MCF 10A (cell line): ENCODE data around the gene ERMP1. TPM values are rescaled to one million over a fixed set of nuclear protein-coding genes. Genes with fewer than 3 reads are reported as not detected.

Experiments used
- BruUV-seq: library from RNA; stranded (reverse); fragments of 400-500 nt; replicated peaks from 2 replicates; lab custom pipeline; 2021; lab: Mats Ljungman, UMichigan
- CTCF ChIA-PET: fragments of 300-600 bp; sonication (Branson Sonifier 250); formaldehyde crosslinking; extraction: SDS; loops from one replicate; lab custom pipeline; 2021; ENCODE audit warnings: antibody characterized with exemption, inconsistent platforms; lab: Yijun Ruan, JAX
- POLR2A ChIA-PET: fragments of 300-600, 350-650 bp; sonication (Branson Sonifier 250); formaldehyde crosslinking; extraction: SDS; loops from one replicate; lab custom pipeline; 2020; ENCODE audit warnings: antibody characterized with exemption, inconsistent platforms; lab: Yijun Ruan, JAX
- DNase-seq: peaks from one replicate; pipeline ENCODE4 v3.0.0-alpha.2; 2018; ENCODE audit not compliant: unreplicated experiment
- H3K27ac Mint-ChIP-seq: one replicate; pipeline ENCODE4 v1.8.0; 2022; ENCODE audit warnings: mild to moderate bottlenecking, low read depth, mixed read lengths; ENCODE audit not compliant: unreplicated experiment
- H3K27me3 Mint-ChIP-seq: one replicate; pipeline ENCODE4 v1.8.0; 2022; ENCODE audit warnings: mixed read lengths; ENCODE audit not compliant: insufficient read depth, unreplicated experiment
- H3K36me3 Mint-ChIP-seq: one replicate; pipeline ENCODE4 v1.8.0; 2022; ENCODE audit warnings: mild to moderate bottlenecking, moderate library complexity, mixed read lengths; ENCODE audit not compliant: insufficient read depth, unreplicated experiment
- H3K4me1 Mint-ChIP-seq: one replicate; pipeline ENCODE4 v1.8.0; 2022; ENCODE audit warnings: mixed read lengths; ENCODE audit not compliant: insufficient read depth, unreplicated experiment
- H3K4me3 Mint-ChIP-seq: one replicate; pipeline ENCODE4 v1.8.0; 2022; ENCODE audit warnings: mild to moderate bottlenecking, moderate library complexity, mixed read lengths; ENCODE audit not compliant: unreplicated experiment
- H3K9me3 Mint-ChIP-seq: one replicate; pipeline ENCODE4 v1.8.0; 2022; ENCODE audit warnings: mixed read lengths; ENCODE audit not compliant: unreplicated experiment
- intact Hi-C: fragments of 100-400 bp; cut with micrococcal nuclease; formaldehyde crosslinking; loops from 2 replicates; pipeline ENCODE4 v1.14.1; 2022
- total RNA-seq: library from RNA; stranded (reverse); gene quantifications from 2 replicates; pipeline ENCODE4 v1.2.3, GENCODE V29; 2022
- TF ChIP-seq, protein P1 (sequence below): fragments of 200-600 bp; IDR thresholded peaks from one replicate; pipeline ENCODE4 v1.8.0; 2022; ENCODE audit warnings: antibody characterized with exemption, mild to moderate bottlenecking; ENCODE audit not compliant: unreplicated experiment

ERMP1 gene
- total RNA-seq, 1 experiment from 2014 or later, result 17.2 TPM

DNA sequence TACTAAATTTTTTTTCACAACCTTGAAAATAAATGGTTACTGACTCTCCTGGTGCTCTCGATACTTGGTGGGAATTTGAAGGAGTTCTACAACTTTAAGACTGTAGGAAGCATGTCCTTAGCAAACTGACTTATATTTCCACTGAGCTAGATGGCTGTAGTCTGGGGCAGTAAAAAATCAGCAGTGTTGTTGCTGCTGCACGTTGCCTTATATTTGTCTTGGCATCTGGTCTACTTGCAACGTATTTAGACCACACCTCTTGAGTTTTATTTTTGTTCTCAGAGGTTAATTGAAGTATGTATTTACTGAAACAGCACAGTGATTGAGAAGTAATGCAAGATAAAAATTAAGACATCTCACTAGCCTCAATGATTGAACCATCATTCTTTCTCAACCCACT, 76.3 kb downstream of the ERMP1 start:
- TF ChIP-seq, protein P1, sequence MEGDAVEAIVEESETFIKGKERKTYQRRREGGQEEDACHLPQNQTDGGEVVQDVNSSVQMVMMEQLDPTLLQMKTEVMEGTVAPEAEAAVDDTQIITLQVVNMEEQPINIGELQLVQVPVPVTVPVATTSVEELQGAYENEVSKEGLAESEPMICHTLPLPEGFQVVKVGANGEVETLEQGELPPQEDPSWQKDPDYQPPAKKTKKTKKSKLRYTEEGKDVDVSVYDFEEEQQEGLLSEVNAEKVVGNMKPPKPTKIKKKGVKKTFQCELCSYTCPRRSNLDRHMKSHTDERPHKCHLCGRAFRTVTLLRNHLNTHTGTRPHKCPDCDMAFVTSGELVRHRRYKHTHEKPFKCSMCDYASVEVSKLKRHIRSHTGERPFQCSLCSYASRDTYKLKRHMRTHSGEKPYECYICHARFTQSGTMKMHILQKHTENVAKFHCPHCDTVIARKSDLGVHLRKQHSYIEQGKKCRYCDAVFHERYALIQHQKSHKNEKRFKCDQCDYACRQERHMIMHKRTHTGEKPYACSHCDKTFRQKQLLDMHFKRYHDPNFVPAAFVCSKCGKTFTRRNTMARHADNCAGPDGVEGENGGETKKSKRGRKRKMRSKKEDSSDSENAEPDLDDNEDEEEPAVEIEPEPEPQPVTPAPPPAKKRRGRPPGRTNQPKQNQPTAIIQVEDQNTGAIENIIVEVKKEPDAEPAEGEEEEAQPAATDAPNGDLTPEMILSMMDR, result no peak
- Mint-ChIP-seq H3K36me3 (peaks cover 58% of the 10 kb centered on the region), H3K9me3 (no peaks in the 10 kb centered on the region), H3K4me3 (no peak overlapping the region), H3K4me1 (no peaks in the 10 kb centered on the region), H3K27me3 (no peaks in the 10 kb centered on the region), H3K27ac (no peak overlapping the region)
- ChIA-PET POLR2A (no interaction called here), CTCF (interaction anchor here (0.7 kb wide), 1 partner anchor 33 kb away, joined by 3 read pairs; no protein-coding TSS in a partner anchor)
- DNase-seq, result no peak
- intact Hi-C loops, result no loop called here
- BruUV-seq, result no TSS peak

DNA sequence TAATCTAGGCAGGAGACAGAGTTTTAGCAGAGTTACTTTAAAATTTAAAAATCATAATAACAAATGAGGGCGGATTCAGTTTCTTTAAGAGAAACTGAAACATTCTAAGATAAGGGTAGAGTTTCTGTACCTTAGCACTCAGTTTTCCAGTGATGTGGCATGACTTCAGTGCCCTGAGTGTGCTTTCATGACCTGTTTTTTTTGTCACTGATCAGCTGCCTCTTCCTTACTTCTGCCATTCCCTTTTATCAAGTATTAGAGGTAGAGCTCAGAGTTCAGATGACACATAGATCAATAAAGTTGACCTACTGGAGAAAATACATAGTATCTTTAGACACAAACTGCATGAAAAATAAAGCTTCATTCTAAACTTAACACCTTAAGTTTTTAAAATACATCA, 82.3 kb downstream of the ERMP1 start:
- POLR2A ChIA-PET, result interaction anchor here (0.6 kb wide), 1 partner anchor 803 kb away, joined by 4 read pairs; no protein-coding TSS in a partner anchor
- DNase-seq, result no peak
- no peak overlapping the region for H3K27ac Mint-ChIP-seq
- no peaks in the 10 kb centered on the region for H3K4me1 Mint-ChIP-seq
- no TSS peak for BruUV-seq
- TF ChIP-seq, protein P1, result no peak
- H3K27me3 Mint-ChIP-seq, result no peaks in the 10 kb centered on the region
- CTCF ChIA-PET, result interaction anchor here (0.5 to 1.7 kb wide), 2 partner anchors 23 to 1338 kb away, joined by 3 to 6 read pairs; no protein-coding TSS in a partner anchor
- no peaks in the 10 kb centered on the region for H3K9me3 Mint-ChIP-seq
- intact Hi-C loops, result no loop called here
- H3K4me3 Mint-ChIP-seq, result no peak overlapping the region
- H3K36me3 Mint-ChIP-seq, result peaks cover 58% of the 10 kb centered on the region

DNA sequence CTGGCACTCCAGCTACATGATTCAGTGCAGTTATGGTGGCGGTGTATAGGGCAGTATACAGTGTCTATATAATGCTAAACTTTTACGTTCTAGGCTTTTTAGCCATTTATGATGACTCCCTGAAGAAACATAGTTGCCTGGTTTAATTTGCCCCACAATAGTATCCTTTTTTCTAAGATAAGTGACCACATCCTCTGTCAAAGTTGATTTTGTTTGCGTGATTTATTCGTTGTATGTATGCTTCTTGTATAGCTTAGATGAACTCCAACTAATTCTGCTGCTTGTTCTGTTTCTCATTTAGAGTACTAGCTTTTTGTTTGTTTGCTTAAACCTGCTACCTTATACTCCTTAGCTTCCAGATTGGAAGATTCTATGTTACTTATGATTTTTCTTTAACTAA, 83.6 kb downstream of the ERMP1 start:
- H3K4me3 Mint-ChIP-seq, result no peak overlapping the region
- DNase-seq, result no peak
- no peaks in the 10 kb centered on the region for H3K27me3 Mint-ChIP-seq
- H3K9me3 Mint-ChIP-seq, result no peaks in the 10 kb centered on the region
- BruUV-seq, result no TSS peak
- TF ChIP-seq, protein P1, result no peak
- no peak overlapping the region for H3K27ac Mint-ChIP-seq
- H3K4me1 Mint-ChIP-seq, result no peaks in the 10 kb centered on the region
- intact Hi-C loops, result no loop called here
- CTCF ChIA-PET, result interaction anchor here (0.6 to 1.3 kb wide), 7 partner anchors 9 to 883 kb away, joined by 3 to 4 read pairs (median 3); no protein-coding TSS in a partner anchor
- peaks cover 66% of the 10 kb centered on the region for H3K36me3 Mint-ChIP-seq
- POLR2A ChIA-PET, result no interaction called here

DNA sequence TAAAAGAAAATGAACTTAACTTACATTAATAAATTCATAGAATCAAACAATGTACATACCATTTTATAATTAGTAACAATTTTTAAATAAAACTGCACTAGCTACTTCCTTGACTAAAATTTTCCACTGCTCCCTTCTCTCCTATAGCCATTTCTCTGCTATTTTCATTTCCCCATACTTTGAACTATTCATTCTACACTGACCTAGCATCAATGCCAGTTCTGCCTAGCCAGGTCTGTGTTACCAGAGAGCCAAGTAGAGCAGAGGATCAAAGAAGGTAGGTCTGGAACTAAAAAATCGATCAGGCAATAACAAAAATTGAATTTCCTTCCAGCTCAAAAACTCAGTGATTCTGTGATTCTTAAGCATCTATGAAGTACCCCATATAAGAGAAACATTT, 84.5 kb downstream of the ERMP1 start:
- BruUV-seq, result no TSS peak
- POLR2A ChIA-PET, result interaction anchor here (0.5 to 0.7 kb wide), 3 partner anchors 11 to 85 kb away, joined by 3 read pairs; partner anchors contain the start of gene ERMP1
- intact Hi-C loops, result no loop called here

More for the DNA sequence above, 84.5 kb downstream of the ERMP1 start:
- no peaks in the 10 kb centered on the region for H3K9me3 Mint-ChIP-seq
- CTCF ChIA-PET, result interaction anchor here (0.6 to 0.7 kb wide), 3 partner anchors 10 to 49 kb away, joined by 3 read pairs; no protein-coding TSS in a partner anchor
- TF ChIP-seq, protein P1, result no peak
- H3K27me3 Mint-ChIP-seq, result no peaks in the 10 kb centered on the region
- peaks cover 67% of the 10 kb centered on the region for H3K36me3 Mint-ChIP-seq
- no peak overlapping the region for H3K27ac Mint-ChIP-seq
- no peak for DNase-seq
- H3K4me1 Mint-ChIP-seq, result no peaks in the 10 kb centered on the region
- no peak overlapping the region for H3K4me3 Mint-ChIP-seq
